Chondrocyte (in vitro differentiated cells): ENCODE measurements around the gene RNF2. TPM values are rescaled to one million over a fixed set of nuclear protein-coding genes. Genes with fewer than 3 reads are reported as not detected.

Source experiments
- DNase-seq: peaks from one replicate; pipeline ENCODE4 v3.0.0; 2021; ENCODE audit warnings: mixed read lengths, low spot score
- H3K27ac Mint-ChIP-seq: one replicate; pipeline ENCODE4 v1.8.0; 2021; ENCODE audit warnings: mild to moderate bottlenecking, moderate library complexity, mixed read lengths; ENCODE audit not compliant: unreplicated experiment
- H3K27me3 Mint-ChIP-seq: 2 replicates; pipeline ENCODE4 v1.8.0; 2021; ENCODE audit warnings: low read depth, mixed read lengths
- H3K36me3 Mint-ChIP-seq: 2 replicates; pipeline ENCODE4 v1.8.0; 2021; ENCODE audit warnings: low read depth, mixed read lengths
- H3K4me1 Mint-ChIP-seq: 2 replicates; pipeline ENCODE4 v1.8.0; 2021; ENCODE audit warnings: low read depth, mild to moderate bottlenecking, mixed read lengths
- H3K4me3 Mint-ChIP-seq: one replicate; pipeline ENCODE4 v1.8.0; 2021; ENCODE audit warnings: mild to moderate bottlenecking, moderate library complexity, mixed read lengths; ENCODE audit not compliant: unreplicated experiment
- H3K9me3 Mint-ChIP-seq: 2 replicates; pipeline ENCODE4 v1.8.0; 2021; ENCODE audit warnings: low read depth, mixed read lengths
- total RNA-seq: library from RNA; stranded (reverse); gene quantifications from 3 replicates; pipeline ENCODE4 v1.2.1, GENCODE V29; 2021
- TF ChIP-seq, protein P1 (sequence below): fragments of 200-600 bp; sonication (generic); IDR thresholded peaks from 2 replicates; pipeline ENCODE4 v1.5.0; 2021; ENCODE audit warnings: antibody characterized with exemption, mild to moderate bottlenecking, moderate library complexity

The RNF2 gene
- total RNA-seq, 1 donor from 2014 or later: 22.4 TPM

DNA sequence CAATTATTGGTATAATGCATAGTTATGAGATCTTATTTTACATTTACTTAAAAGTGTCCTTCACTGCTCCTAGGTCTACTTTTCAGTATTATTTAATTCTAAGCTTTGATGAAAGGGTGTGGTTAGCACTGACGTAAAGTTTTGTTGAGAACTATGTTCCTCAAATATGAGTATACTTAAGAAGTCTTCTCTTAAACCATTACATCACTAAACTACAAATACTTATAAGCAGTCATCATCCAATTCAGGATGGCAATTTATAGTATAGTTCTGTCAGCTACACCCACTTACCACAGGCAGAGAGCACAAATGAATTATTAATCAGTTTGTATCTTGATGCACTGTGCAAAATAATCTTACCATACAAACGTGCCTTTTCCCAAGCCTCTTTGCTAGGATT, 84.3 kb downstream of the RNF2 start:
- no peaks in the 10 kb centered on the region for H3K27me3 Mint-ChIP-seq
- no peak for DNase-seq
- no peaks in the 10 kb centered on the region for H3K4me1 Mint-ChIP-seq
- peaks cover 14% of the 10 kb centered on the region for H3K9me3 Mint-ChIP-seq
- H3K36me3 Mint-ChIP-seq: peaks cover 27% of the 10 kb centered on the region
- H3K27ac Mint-ChIP-seq: no peak overlapping the region
- TF ChIP-seq, protein P1, sequence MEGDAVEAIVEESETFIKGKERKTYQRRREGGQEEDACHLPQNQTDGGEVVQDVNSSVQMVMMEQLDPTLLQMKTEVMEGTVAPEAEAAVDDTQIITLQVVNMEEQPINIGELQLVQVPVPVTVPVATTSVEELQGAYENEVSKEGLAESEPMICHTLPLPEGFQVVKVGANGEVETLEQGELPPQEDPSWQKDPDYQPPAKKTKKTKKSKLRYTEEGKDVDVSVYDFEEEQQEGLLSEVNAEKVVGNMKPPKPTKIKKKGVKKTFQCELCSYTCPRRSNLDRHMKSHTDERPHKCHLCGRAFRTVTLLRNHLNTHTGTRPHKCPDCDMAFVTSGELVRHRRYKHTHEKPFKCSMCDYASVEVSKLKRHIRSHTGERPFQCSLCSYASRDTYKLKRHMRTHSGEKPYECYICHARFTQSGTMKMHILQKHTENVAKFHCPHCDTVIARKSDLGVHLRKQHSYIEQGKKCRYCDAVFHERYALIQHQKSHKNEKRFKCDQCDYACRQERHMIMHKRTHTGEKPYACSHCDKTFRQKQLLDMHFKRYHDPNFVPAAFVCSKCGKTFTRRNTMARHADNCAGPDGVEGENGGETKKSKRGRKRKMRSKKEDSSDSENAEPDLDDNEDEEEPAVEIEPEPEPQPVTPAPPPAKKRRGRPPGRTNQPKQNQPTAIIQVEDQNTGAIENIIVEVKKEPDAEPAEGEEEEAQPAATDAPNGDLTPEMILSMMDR: no peak
- H3K4me3 Mint-ChIP-seq: no peak overlapping the region

DNA sequence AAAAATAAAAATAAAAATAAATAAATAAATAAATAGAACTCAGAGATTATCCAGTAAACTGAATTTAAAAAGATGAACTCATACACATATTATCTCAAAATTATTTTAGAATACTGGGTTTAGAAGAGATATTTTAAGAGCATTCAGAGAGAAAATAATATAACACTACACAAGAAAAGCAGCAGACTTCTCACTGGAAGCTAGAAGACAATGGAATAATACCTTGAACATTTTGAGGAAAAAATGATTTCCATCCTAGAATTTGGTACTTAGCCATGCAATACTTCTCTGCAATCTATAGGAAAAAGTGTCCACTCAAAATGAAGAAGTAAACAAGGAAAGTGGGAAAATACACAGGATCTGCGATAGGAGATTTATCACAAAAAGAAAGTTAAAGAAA, 87.2 kb downstream of the RNF2 start:
- H3K4me1 Mint-ChIP-seq: no peaks in the 10 kb centered on the region
- no peak for DNase-seq
- H3K9me3 Mint-ChIP-seq: peaks cover 16% of the 10 kb centered on the region
- H3K27me3 Mint-ChIP-seq: no peaks in the 10 kb centered on the region
- TF ChIP-seq, protein P1: no peak
- no peak overlapping the region for H3K4me3 Mint-ChIP-seq
- no peak overlapping the region for H3K27ac Mint-ChIP-seq
- peaks cover 29% of the 10 kb centered on the region for H3K36me3 Mint-ChIP-seq

DNA sequence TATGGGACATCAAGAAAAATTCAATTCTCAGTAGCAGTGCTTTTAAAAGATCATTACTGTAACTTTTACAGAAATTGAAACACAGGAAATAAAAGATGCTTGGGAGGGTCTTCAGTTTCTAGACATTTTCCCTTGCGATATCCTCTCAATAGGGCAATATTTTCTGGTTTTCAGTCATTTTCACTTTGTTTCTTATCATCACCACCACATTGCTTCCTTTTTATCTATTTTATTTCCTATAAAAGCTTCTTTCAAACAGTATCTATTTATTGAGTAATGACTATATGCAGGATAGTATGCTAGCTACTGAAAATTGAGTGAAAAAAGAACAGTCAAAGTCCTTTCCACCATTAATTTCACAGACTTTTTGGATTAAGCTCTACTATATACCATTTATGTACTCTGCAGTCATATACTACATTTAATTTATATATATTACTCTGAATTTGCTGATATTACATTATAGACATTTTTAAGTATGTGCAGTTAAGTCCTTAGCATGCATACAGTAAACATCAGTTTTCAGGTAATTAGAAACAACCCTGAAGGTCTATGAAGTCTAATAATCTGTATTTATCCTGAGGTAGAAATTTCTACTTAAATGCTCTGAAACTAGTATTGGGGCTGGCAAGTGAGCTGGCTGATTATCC, 92.7 kb downstream of the RNF2 start:
- Mint-ChIP-seq H3K27me3 (no peaks in the 10 kb centered on the region), H3K36me3 (peaks cover 23% of the 10 kb centered on the region), H3K4me1 (no peaks in the 10 kb centered on the region)

DNA sequence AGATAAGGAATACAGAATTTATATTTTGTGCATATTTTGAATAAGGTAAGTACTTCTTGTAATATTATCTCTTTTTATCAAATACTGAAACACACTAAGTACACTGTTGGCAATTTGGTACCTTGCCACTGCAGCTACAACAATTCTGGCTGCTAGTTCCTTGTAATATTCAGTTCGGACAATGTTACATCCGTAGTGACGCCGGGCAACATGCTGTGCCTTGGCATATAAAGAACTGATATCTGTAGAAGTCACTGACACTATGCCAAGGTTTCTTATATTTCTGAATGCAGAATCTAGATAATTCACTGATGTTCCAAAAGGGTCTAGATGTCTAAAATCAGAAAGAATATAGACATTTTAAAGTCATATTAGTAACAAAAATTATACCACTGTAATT, 93.9 kb downstream of the RNF2 start:
- TF ChIP-seq, protein P1: no peak
- no peak for DNase-seq
- peaks cover 19% of the 10 kb centered on the region for H3K36me3 Mint-ChIP-seq
- H3K9me3 Mint-ChIP-seq: peaks cover 2% of the 10 kb centered on the region
- no peak overlapping the region for H3K4me3 Mint-ChIP-seq
- H3K27me3 Mint-ChIP-seq: no peaks in the 10 kb centered on the region
- no peaks in the 10 kb centered on the region for H3K4me1 Mint-ChIP-seq
- H3K27ac Mint-ChIP-seq: no peak overlapping the region

More for the DNA sequence above, 92.7 kb downstream of the RNF2 start:
- peaks cover 6% of the 10 kb centered on the region for H3K9me3 Mint-ChIP-seq
- DNase-seq: no peak
- H3K4me3 Mint-ChIP-seq: no peak overlapping the region
- TF ChIP-seq, protein P1: no peak
- H3K27ac Mint-ChIP-seq: no peak overlapping the region

DNA sequence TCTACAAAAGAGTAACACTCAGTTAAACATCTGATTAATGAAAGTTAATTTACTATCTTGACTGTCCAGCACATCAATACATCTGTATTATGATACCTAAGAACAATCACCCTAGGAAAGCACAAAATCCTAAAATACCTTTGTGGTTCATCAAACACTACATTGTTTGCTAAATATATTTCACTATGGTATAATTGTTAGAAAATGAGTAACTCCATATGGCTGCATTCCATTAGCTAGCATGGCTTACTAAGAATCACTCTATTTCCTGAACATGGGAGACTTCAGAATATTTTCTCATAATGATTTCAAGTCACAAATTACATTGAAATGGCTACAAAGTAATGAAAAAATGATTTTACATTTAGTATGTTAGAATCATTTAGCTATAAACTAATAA, 98.9 kb downstream of the RNF2 start:
- H3K4me1 Mint-ChIP-seq: peaks cover 4% of the 10 kb centered on the region
- DNase-seq: no peak

More for the DNA sequence above, 98.9 kb downstream of the RNF2 start:
- Mint-ChIP-seq H3K36me3 (peaks cover 14% of the 10 kb centered on the region), H3K4me3 (no peak overlapping the region), H3K9me3 (no peaks in the 10 kb centered on the region), H3K27ac (no peak overlapping the region), H3K27me3 (no peaks in the 10 kb centered on the region)
- TF ChIP-seq, protein P1: no peak
